NCI-H1048 (cell line): Measurements from ENCODE around the gene TMEM121B.
"Not testable (repeated sequence)": the region's sequence is repeated elsewhere in the genome, so short reads cannot be mapped to it uniquely, and the experiment has no call there.

Source experiments
- DNase-seq: peaks from one replicate; lab custom pipeline; 2025; lab: John Stamatoyannopoulos, UW

TMEM121B gene

DNA sequence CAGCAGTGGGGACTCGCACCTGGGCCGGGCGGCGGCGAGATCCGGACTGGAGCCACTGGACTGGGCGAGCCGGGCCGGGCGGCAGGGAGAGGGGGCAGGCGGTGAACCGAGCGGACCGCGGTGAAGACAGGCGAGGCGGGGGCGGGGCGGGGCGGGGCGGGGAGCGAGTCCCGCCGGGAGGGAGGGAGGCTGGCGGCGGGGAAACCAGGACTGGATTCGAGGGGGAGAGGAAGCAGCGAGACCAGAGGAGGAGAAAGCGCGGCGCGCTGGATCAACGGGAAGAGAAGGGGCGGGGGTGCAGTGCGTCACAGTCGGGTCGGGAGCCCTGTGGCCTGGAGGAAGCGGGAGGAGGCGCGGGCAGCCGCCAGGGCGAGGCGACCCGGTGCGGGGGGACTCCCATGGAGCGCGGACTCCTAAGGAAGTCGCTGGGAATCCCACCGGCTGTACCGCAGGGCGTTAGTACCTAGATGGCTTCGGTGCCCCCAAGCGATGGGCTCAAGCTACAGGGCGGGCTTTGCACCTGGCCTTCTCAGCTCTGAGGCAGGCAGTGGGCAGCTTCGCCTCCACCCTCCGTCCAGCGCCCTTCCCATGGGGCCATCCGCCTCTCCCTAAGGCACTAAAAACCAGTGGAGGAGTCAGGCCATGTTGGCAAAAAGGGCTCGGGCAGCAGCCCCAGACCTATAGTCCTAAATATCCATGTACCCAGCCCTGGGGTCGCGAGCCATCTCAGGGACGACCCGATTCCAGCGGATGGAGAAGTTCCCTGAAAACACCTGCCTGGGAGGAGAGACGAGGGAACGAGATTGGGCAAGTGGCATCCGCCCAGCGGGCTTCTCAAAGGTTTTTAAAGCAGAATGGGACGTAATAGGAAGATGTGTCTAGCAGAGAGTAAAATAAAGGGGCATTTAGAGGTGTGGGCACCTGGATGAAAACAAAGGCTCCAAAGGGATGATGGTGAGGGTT, at the start of gene TMEM121B:
TMEM121B (minus strand) TSS at position 128 of the 963 bp plus-strand sequence. CDS start 233 bp downstream, outside the sequence.
- DNase-seq, result no peak

DNA sequence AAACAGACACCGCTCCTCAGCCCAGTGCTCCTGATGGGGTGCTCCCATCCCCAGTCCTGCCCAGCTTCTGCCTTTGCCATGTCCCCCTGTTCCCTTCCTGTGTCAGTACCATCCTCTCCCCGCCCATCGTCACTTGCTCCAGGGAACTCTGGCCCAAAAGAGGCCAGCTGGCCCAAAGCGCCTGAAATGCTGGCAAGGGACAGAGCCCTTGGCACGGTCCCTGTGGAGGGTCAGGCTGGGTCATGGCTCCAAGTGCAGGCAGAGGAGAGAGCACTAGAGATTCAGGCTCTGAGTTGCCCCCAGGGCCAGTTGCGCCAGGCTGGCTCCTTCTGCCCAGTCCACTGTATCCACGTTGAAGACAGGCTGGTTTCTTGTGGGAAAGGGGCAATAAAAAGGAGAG, 46.3 kb upstream of the TMEM121B start:
- no peak for DNase-seq

DNA sequence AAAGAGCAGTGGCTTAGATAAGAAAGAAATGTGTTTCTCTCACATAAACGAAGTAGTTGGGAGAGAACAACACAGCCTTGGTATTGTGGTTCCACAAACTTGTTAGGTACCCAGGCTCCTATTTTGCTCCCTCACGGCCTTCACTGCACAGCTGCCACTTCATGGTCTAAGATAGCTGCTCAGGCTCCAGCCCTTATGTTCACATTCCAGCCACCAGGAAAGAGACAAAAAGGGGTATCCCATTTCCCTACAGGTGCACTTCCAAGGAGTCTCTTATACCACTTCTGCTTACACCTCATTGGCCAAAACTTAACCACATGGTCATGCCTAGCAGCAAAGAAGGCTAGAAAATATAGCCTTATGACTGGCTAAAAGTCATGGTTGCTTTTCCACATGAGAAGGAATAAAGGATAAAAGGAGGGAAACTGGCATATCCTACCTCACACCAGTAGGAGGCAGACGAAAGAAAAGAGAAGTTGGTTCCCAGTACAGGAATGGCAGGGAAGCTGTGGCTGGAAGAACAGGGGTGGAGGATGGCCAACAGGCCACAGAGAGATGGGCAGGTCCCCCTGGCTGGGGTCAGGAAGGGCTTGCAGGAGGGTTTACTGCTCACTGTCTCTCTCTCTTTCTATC, 43.3 kb upstream of the TMEM121B start:
- DNase-seq, result no peak

DNA sequence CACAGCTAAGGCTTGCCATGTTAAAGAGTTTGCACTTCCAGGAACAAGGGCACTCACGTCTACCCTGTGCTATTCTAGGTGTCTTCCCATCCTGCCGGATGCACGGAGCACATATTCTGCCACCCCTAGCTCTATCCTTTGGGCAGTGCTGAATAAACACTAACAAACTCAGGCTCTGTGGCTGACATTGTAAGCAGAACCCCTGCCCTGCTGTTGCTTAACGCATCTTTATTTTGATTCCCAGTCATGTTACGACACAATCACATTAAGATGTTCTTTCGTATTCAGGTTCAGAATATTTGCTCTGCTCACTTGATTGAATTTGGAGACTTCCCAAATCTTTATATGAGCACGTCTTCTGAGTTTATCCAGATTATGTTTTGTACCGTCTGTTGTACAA, 41.6 kb upstream of the TMEM121B start:
- no peak for DNase-seq

DNA sequence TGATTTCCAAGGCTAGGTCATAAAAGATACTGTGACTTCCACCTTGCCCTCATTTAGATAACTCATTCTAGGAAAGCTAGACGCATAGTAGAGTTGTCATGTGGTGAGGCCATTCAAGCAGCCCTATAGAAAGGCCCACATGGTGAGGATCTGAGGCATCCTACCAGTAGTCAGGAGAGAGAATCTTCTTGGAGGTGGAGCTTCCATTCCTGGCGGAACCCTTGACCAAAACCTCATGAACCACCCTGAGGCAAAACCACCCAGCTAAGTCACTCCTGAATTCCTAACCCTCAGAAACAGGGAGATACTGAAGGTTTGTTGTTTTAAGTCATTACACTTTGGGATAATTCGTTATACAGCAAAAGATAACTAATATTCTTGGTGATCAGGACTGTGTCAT, 40.8 kb upstream of the TMEM121B start:
- no peak for DNase-seq

DNA sequence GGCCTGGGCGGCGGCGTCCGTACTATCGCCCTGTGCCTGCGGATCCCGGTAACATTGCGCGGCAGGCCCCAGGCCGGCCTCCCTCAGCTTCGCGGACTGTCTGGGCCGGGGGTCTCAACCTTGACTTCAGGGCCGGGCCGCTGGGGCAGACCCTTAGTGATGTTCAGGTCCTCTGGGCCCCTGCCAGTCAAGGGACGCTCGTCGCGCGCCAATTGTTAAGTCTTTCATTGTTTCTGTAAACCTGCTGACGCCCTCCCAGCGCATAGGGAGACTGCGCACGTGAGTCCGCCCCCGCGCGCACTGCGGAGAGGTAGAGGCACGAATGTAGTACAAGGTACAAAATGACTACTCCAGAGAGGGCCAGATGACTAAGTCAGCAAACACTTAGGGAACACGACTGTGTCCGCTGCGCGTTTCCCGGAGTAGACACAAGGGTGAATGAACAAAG, 38.4 kb upstream of the TMEM121B start:
- no peak for DNase-seq

DNA sequence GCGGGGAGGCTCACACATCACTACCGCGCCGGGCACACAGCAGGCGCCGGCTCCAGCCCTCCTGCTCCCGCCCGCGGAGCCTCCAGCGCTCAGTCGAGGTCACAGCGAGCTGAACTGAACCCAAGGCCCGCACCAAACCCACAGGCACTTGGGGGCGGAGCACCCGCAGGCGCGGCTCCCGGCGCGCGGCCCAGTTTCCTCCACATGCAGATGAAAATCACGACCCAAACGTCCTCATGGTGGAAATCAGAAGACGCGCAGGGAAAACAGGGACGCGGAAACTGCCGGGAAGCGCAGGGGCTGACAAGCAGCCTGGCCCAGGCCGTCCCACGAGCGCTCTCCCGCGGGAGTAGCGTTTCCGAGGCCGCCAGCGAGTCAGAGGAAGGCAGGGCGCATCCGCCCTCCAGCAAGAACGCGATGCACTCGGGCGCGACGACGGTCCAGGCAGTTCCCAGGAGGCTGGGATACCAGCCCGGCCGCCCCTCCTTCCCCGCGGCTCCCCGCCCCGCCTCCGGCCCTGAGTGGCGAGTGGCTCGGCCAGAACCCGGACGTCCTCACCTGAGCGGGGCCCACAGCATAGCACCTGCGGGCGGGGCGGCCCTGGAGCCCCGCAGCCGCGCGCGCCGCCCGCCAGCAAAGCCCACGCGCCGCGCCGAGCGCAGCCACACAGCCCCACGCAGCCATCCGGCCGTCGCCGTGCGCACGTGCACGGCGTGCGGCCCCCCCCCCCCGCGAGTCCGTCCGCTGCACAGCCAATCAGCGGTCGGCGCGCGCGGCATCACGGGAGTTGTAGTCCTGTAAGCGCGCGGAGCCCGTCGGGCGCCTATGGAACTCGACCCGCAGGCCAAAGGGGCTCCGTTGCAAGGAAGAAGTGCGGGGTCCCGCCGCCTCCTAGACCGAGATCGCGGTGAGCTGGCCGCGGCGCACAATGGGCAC, 37.7 kb upstream of the TMEM121B start, which contains the start of gene HDHD5:
HDHD5 (minus strand) TSS at position 710 of the 936 bp plus-strand sequence; CDS start at position 684, 26 bp downstream.
- DNase-seq, result peak; percentile 64

DNA sequence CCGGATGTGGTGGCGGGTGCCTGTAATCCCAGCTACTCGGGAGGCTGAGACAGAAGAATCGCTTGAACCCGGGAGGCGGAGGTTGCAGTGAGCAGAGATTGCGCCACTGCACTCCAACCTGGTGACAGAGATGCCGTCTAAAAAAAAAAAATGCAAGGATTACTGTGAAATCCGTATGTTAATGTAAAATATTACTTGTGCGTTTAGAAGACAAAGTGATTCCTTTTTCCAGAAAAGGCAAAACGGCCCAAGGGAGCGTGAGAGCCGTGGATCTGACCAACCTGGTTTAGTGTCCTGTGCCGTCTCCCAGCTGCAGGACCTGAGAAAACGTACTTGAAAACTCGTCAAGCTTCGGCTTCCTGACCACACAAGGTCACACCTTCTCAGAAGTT, 37.0 kb upstream of the TMEM121B start:
- no peak for DNase-seq

DNA sequence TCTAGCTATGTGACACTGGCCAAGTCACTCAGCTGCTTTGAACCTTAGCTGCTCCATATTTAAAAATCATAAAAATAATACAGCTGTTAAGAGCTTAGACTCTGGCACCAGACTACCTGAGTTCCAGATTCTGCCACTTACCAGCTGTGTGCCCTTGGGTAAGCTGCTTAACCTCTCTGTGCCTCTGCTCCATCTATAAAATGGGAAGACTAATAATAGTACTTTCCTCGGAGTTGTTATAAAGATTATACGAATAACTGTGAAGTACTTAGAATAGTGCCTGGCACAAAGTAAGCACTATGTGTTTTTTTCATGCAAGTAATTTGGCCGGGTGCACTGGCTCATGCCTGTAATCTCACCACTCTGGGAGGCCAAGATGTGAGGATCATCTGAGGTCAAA, 36.6 kb upstream of the TMEM121B start:
- DNase-seq, result no peak

DNA sequence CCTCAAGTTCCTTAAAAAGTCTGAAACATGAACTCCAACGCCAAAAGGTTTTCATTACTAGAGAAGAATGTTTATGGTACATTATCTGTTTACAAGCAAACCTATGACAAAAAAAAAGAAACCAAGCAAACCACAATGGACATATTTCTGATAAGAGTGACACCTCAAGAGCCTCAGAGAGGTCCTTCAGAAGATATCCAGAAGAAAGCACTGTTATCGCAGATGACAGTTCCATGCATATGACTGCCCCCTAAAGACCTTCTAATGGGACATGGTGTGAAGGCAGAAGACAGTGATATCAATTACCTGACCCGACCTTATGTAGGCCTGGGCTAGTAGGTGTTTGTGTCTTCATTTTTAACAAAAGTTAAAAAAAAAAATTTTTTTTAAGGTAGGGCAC, 34.8 kb upstream of the TMEM121B start:
- DNase-seq, result no peak

DNA sequence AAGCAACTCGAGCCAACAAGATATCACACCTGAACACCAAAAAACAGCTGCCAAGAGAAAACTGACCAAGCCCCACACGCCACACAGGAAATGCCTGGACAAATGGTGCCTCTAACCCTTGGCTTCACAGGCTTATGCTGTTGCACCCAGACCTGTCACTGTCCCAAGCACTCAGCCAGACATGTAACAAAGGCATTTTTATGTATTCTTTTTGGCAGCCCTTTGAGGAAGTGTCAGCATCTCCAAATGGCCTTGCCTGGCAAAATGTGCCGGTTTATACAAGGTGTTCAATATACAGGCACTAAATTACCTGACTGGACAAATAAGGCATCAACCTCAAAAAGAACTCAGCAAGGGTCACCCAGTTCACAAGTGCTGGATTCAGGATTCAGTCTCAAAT, 31.8 kb upstream of the TMEM121B start:
- DNase-seq, result no peak

DNA sequence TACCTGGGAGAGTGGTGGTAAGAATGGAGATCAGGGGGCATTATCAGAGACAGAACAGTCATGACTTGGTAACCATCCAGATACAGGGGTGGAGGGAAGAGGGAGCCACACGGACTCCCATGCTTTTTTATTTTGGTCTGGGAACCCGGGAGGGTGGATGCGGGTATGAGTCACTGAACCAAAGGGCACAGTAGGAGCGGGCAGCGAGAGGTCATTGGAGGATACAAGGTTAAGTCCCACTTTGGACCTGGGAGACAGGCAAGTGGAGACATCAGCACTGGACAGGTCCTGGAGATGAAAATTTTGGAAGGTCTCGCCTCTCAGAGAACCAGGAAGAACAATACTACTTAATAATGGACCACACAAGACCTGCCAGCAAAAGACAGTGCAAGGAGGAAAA, 31.2 kb upstream of the TMEM121B start:
- DNase-seq, result no peak

DNA sequence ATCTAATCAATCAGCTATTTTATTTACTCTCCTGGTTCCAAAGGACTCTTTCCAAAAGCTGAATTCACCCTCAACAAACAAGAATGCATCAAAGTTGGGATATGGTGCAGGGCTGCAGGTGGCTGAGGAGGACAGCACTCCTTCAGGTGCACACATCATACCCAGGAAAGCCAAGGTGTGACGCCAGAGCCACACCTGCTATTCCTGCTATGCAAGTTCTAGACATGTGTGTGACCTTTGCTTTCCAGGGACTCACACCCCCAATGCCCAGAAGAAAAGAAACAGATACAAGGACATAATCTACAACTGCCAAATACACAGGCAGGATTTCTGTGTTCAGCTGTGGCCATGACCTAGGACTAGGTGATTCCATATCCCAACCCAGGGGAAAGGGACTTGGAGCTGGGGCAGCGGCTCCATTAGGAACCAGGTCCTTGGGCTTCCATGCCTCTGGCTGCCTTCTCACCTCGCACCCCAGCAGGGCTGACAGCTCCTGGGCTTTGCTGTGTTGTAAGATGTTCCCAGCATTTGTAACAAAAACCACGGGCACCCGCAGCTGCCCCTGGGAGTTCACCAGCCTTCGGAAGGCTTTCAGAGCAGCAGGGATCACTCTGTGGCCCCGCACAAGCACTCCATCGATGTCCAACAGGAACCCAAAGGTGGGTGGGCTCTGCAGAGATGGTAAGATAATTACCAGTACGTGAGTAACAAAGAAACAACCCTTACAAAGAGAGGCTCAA, 28.1 kb upstream of the TMEM121B start:
- DNase-seq, result no peak

DNA sequence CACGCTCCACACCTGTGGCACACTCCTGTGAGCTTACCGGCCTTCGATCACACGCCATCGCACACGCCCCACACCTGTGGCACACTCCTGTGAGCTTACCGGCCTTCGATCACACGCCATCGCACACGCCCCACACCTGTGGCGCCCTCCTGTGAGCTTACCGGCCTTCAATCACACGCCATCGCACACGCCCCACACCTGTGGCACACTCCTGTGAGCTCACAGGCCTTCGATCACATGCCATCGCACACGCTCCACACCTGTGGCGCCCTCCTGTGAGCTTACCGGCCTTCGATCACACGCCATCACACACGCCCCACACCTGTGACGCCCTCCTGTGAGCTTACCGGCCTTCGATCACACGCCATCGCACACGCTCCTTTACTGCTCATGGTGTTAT, 26.3 kb upstream of the TMEM121B start:
- DNase-seq, result not testable (repeated sequence)

DNA sequence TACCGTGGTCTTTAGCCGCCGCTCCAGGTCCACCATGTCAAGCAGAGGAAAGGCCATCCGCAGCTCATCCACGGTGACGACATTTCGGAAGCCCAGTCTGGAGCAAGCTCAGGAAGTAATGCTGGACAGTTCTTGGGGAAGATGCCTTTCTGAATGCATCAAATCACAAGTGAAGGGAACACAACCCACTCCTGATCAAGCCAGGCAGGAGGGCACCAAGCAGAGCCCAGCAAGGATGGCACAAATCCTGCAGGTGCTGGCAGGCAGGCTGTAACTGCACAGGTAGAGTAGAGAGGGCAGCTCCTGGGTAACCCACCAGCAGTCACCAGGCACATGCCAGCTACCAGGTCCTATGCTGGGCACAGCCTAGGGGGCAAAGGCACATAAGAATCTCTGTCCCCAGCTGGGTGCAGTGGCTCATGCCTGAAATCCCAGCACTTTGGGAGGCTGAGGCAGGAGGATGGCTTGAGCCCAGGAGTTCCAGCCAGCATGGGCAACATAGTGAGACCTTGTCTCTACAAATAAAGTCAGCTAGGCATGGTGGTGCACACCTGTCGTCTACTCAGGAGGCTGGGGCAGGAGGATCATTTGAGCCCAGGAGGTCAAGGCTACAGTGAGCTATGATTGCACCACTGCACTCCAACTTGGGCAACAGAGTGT, 24.0 kb upstream of the TMEM121B start:
- DNase-seq, result no peak

DNA sequence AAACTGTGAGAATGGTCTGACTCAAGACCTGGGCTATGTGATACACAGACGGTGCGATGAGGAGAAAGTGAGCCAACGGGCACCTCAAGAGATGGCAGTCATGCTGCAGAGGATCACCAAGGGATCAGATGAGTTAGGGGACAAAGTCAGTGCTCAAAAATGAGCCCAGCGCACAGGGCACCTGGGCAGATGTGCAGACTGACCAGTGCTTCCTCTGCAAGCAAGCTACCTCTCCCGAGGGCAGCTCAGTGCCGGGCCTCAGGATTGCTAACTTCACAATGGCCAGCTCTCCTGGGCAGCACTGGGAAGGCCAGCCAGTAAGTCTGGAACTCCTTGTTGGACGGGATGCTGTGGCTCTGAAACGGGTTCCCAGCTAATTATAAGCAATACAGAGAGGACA, 22.7 kb upstream of the TMEM121B start:
- no peak for DNase-seq

DNA sequence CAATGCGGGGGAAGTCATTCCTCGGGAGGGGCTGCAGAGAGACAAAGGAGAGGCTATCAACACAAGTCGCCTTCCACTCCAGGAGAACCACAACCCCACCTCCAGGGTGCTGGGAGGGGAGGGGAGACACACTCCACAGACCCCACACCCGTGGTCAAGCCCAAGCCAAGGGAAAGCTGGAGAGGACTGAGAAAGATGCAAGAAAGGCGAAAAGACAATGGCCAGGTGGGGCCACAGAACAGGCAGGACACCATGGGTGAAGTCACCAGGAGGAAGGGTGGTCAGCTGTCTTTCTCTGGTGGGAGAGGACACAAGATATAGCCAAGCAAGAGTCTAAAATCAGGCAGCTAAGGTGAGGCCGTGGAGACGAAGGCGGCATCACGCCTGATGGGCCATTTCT, 21.9 kb upstream of the TMEM121B start:
- DNase-seq, result no peak

DNA sequence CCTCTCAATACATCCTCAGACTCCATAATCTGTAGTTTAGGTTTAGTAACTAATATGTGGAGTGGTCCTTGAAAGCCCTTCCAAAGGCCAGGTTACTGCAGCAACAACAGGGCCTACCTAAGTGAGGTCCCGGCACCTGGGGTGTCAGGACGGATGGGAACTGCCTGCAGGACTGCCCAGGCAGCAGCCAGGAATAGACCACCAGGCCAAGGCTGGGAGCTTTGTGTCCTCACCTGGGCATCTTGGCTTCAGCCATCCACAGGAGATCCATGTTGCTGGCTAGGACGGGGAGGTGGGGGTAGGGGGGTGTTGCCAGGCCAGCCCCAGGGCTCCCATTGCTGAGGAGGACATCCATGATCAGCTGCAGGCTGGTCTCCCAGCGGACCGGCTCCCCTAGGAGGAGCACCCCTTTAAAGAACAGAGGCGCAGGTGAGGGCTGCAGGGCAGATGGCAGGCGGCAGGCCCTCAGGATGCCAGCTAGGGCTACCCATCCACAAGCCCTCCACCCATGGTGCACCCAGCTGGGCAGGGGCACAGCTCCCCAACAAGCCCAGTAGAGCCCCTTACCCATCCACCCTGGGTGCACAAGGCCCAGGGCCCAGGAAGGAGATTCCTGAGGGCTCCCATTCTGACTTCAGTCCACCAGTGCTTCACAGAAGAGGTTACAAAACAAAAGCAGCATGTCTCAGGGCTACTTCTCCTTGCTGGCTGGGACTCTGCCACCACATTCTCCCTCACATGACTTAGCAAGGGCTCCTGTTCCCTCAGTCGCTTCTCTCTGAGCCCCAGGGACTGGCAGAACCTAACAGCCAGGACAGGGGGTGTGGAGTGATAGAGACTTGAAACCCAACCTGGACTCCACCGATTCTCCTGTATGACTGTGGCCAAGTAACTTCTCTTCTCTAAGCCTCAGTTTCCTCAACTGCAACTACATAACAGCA, 19.9 kb upstream of the TMEM121B start:
- DNase-seq, result no peak

DNA sequence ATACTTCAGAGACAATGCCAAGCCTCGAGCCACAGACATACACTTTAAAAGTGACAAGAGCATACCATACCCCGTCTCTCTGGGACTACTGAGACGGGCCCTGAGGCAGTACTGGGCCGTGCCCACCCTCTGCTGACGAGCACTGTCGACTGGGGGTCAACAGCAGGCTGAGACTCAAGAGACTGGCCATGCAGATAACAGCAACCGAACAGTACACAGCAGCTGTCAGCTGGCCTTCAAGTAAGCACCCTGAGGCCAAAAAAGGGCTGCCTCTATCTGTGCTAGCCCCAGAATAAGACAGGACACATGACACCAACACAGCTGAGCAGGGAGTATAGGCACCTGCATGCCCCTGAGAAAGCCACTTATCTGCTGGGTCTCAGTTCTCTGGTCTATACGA, 18.9 kb upstream of the TMEM121B start:
- no peak for DNase-seq

DNA sequence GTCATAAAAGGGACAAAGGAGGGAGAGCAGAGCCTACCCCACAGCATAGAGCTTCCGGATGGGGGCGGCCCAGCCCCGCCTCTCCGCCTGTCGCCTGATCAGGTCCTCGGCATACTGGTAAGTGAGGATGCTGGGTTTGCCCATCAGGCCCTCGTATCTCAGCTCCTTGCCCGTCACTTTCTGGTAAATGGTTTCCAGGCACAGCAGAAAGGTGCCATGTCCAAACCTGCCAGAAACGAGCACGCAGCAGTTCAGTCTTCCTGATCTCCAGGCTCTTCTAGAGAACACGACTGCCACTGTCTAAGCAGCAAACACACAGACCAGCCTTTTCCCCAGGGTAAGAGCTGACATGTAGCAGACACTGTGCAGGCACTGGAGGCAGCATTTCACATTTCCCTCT, 17.4 kb upstream of the TMEM121B start:
- DNase-seq, result no peak
